GM12873 (cell line): Measurements from ENCODE around the gene CEP97.

Experiments
- CTCF ChIP-seq: IDR thresholded peaks from 2 replicates; pipeline ENCODE4 v1.5.1; 2012; ENCODE audit warnings: low read depth, mild to moderate bottlenecking, moderate library complexity, low read length, control low read depth; ENCODE audit not compliant: insufficient read depth; ENCODE audit errors: missing control alignments

Gene CEP97

GRCh38 chr3:101806491-101806890 is 82.1 kb downstream of the CEP97 start:
- no peak for TF ChIP-seq CTCF

GRCh38 chr3:101807888-101808287 is 83.5 kb downstream of the CEP97 start:
- TF ChIP-seq CTCF: no peak

- TF ChIP-seq CTCF: peak; percentile 71
These were observed 85.0 kb downstream of the CEP97 start for GRCh38 chr3:101809178-101810021.

GRCh38 chr3:101810022-101810418 is 85.6 kb downstream of the CEP97 start:
- TF ChIP-seq CTCF: no peak

- no peak for TF ChIP-seq CTCF
These were observed 87.5 kb downstream of the CEP97 start for GRCh38 chr3:101811875-101812274.

GRCh38 chr3:101812895-101813294 is 88.5 kb downstream of the CEP97 start:
- no peak for TF ChIP-seq CTCF

- peak; percentile 42 for TF ChIP-seq CTCF
These were observed 89.5 kb downstream of the CEP97 start for GRCh38 chr3:101813817-101814440.
